Kidney (tissue), 14 donors: ENCODE data around the gene FMN2. TPM values are rescaled to one million over a fixed set of nuclear protein-coding genes. Genes with fewer than 3 reads are reported as not detected.

Experiments
- DNase-seq, 5 donors: peaks; one replicate each; pipeline ENCODE4 v3.0.0-alpha.2; 2013 to 2020
- FAIRE-seq: peaks from 2 replicates; lab custom pipeline; 2012; peaks lifted over from hg19 to GRCh38; lab: Jason Lieb, UNC
- H3K27ac ChIP-seq, 2 donors: one replicate each; pipeline ENCODE4 v1.7.0; 2013; ENCODE audit warnings: low read depth in 2 of 2, low read length in 2 of 2, inconsistent platforms in 1 of 2
- H3K27me3 ChIP-seq: one replicate; pipeline ENCODE4 v1.7.1; 2013; ENCODE audit warnings: low read length, inconsistent platforms; ENCODE audit not compliant: control insufficient read depth, insufficient read depth
- H3K36me3 ChIP-seq, 3 donors: one replicate each; pipeline versions ENCODE4 v1.7.0 to v1.7.1; 2013; ENCODE audit warnings: low read length in 3 of 3, control low read depth in 1 of 3, inconsistent platforms in 1 of 3; ENCODE audit not compliant: insufficient read depth in 3 of 3, control insufficient read depth in 2 of 3
- H3K4me1 ChIP-seq, 3 donors: one replicate each; pipeline versions ENCODE4 v1.7.0 to v1.7.1; 2013; ENCODE audit warnings: low read length in 3 of 3, inconsistent platforms in 1 of 3, low read depth in 1 of 3; ENCODE audit not compliant: control insufficient read depth in 2 of 3, insufficient read depth in 2 of 3
- H3K4me3 ChIP-seq, 3 donors: one replicate each; pipeline versions ENCODE4 v1.7.0 to v1.8.1; 2013; ENCODE audit warnings: low read length in 3 of 3, control low read depth in 1 of 3, inconsistent platforms in 1 of 3
- H3K9ac ChIP-seq, 3 donors: one replicate each; pipeline versions ENCODE4 v1.7.0 to v1.7.1; 2013; ENCODE audit warnings: low read length in 3 of 3, control low read depth in 1 of 3, inconsistent platforms in 1 of 3
- H3K9me3 ChIP-seq, 3 donors: one replicate each; pipeline versions ENCODE4 v1.7.0 to v1.7.1; 2013; ENCODE audit warnings: low read length in 3 of 3, control low read depth in 1 of 3, inconsistent platforms in 1 of 3; ENCODE audit not compliant: control insufficient read depth in 2 of 3, insufficient read depth in 1 of 3
- CTCF ChIP-seq: IDR thresholded peaks from 3 replicates; pipeline ENCODE4 v1.5.1; 2012; ENCODE audit warnings: mild to moderate bottlenecking, moderate library complexity, borderline replicate concordance; ENCODE audit not compliant: insufficient read depth; ENCODE audit errors: extremely low read depth
- intact Hi-C: fragments of 100-400 bp; cut with DNase I; formaldehyde crosslinking; loops from one replicate; pipeline ENCODE4 v1.11.1; 2022
- polyA plus RNA-seq: library from polyadenylated mRNA; stranded (reverse); fragments of 350-450 nt; fragmentation: Illumina TruSeq; extraction: RNeasy Lipid Tissue Mini Kit (QIAGEN cat#74804); gene quantifications from one replicate; pipeline ENCODE4 v1.2.3, GENCODE V29; 2014; ENCODE audit warnings: low read depth, low replicate concordance; ENCODE audit not compliant: insufficient read depth
- total RNA-seq: library from RNA; stranded (reverse); fragmentation: NEBNext Ultra II Directional; extraction: Animal tissue kit (Norgen Biotek cat#: 25700); gene quantifications from one replicate; pipeline ENCODE4 v1.2.1, GENCODE V29; 2021
- donor health status: control.
- donor health status: control.
- donor health status: control.
- donor health status: control.
- donor health status: control.
- donor health status: DM: yes; HTN: yes; CAD: no.
- donor health status: Normal renal cell carcinoma (clear cell type).

The FMN2 gene
- total and polyA plus RNA-seq, 2 donors from 2014 or later: 0.06 to 3.4 TPM

GRCh38 chr1:240054109-240054701, 37.5 kb upstream of the FMN2 start:
- TF ChIP-seq CTCF: no peak
- H3K4me3 ChIP-seq: no peak overlapping the region
- no peaks in the 10 kb centered on the region for H3K4me1 ChIP-seq
- no peak for DNase-seq
- H3K9me3 ChIP-seq: no peaks in the 10 kb centered on the region
- FAIRE-seq: no peak
- H3K27me3 ChIP-seq: no peaks in the 10 kb centered on the region
- intact Hi-C loops: no loop called here
- H3K9ac ChIP-seq: no peak overlapping the region
- no peak overlapping the region for H3K27ac ChIP-seq
- H3K36me3 ChIP-seq: no peaks in the 10 kb centered on the region

- H3K4me3 ChIP-seq: no peak overlapping the region
- H3K4me1 ChIP-seq: no peaks in the 10 kb centered on the region
- no peaks in the 10 kb centered on the region for H3K9me3 ChIP-seq
- no peaks in the 10 kb centered on the region for H3K27me3 ChIP-seq
- no peak for FAIRE-seq
- DNase-seq: no peak
- H3K9ac ChIP-seq: no peak overlapping the region
- TF ChIP-seq CTCF: no peak
- H3K27ac ChIP-seq: no peak overlapping the region
- intact Hi-C loops: no loop called here
- H3K36me3 ChIP-seq: no peaks in the 10 kb centered on the region
Observed at GRCh38 chr1:240055936-240056335, 35.7 kb upstream of the FMN2 start.

GRCh38 chr1:240056350-240056749, 35.3 kb upstream of the FMN2 start:
- Histone ChIP-seq H3K9me3 (no peaks in the 10 kb centered on the region), H3K36me3 (no peaks in the 10 kb centered on the region), H3K27ac (no peak overlapping the region), H3K9ac (no peak overlapping the region), H3K4me3 (no peak overlapping the region), H3K27me3 (no peaks in the 10 kb centered on the region), H3K4me1 (no peaks in the 10 kb centered on the region)
- no peak for TF ChIP-seq CTCF
- FAIRE-seq (no peak), DNase-seq (no peak)
- intact Hi-C loops: no loop called here

GRCh38 chr1:240058049-240058448, 33.6 kb upstream of the FMN2 start:
- Histone ChIP-seq H3K27ac (no peak overlapping the region), H3K36me3 (no peaks in the 10 kb centered on the region), H3K9ac (no peak overlapping the region), H3K9me3 (no peaks in the 10 kb centered on the region), H3K27me3 (no peaks in the 10 kb centered on the region), H3K4me1 (no peaks in the 10 kb centered on the region), H3K4me3 (no peak overlapping the region)
- no peak for TF ChIP-seq CTCF
- FAIRE-seq (no peak), DNase-seq (no peak)
- intact Hi-C loops: no loop called here
